ENCODE data around the gene KNG1. TPM values are rescaled to one million over a fixed set of nuclear protein-coding genes. Genes with fewer than 3 reads are reported as not detected.

The KNG1 gene
- total and polyA plus RNA-seq, 2 of the 8 experiments (the other 6 are each of a cell fraction or from before 2014, with no cell fraction given) = 0.05 TPM; not detected in 1

DNA sequence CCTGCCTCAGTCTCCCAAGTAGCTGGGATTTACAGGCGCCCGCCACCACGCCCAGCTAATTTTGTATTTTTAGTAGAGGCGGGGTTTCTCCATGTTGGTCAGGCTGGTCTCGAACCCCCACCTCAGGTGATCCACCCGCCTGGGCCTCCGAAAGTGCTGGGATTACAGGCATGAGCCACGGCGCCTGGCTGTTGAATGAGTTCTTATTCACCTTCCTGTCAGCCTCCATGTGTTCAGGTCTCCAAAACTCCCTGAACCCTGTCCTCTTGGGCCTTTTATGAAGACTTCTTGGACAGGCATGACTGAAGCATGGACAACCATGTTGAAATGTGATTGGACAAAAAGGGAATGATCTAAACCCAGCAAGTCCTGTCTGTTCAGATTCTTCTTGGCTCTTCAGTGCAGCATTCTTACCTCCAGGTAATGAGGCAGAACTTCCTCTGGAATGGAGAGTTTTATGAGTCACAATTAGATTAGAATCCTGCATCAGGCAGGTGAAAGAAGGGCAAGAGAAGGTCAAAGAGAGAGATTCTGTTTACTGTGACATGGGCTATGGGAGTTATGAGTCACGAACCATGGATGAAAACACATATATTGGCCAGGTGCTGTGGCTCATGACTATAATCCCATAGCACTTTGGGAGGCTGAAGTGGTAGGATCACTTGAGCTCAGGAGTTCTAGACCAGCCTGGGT lies 43.1 kb downstream of the KNG1 start:
- Histone ChIP-seq H2AK5ac (ENCODE audit: low read depth, low read length) (no peak overlapping the region), H3K36me3 (ENCODE audit: control insufficient read depth in 2 of 4, insufficient read depth in 4 of 4, low read length in 3 of 4) (no peaks in the 10 kb centered on the region), H4K20me1 (replicated peaks in 1 of 2; ENCODE audit: control insufficient read depth in 1 of 2, insufficient read depth in 2 of 2, low read length in 2 of 2) (no peaks in the 10 kb centered on the region), H2BK15ac (ENCODE audit: low read length) (no peak overlapping the region), H3K27ac (ENCODE audit: low read depth, low read length) (no peak overlapping the region), H2BK20ac (ENCODE audit: low read length) (no peak overlapping the region; the same call in 1 of the 2 replicates), H4K5ac (ENCODE audit: insufficient read length, low read depth, low read length) (no peak overlapping the region), H2BK120ac (replicated peaks; ENCODE audit: low read depth, low read length) (no peak overlapping the region), H3K4me3 (ENCODE audit: extremely low read depth in 1 of 4, insufficient read depth in 2 of 4, low read depth in 3 of 4, low read length in 4 of 4) (no peak overlapping the region), H4K8ac (ENCODE audit: extremely low read depth, insufficient read depth, low read length) (no peak overlapping the region), H3K23me2 (ENCODE audit: low read depth, low read length) (no peaks in the 10 kb centered on the region), H3K4ac (replicated peaks; ENCODE audit: insufficient read length, low read depth, low read length) (no peak overlapping the region), H3K56ac (replicated peaks; ENCODE audit: insufficient read length, low read depth, low read length) (no peak overlapping the region), H3K23ac (ENCODE audit: insufficient read length) (no peak overlapping the region), H2AFZ (ENCODE audit: low read length) (no peak overlapping the region), H3K4me2 (ENCODE audit: insufficient read depth in 1 of 2, low read depth in 2 of 2, low read length in 2 of 2) (no peak overlapping the region), H3K9ac (replicated peaks in 1 of 4; ENCODE audit: extremely low read depth in 1 of 4, low read depth in 3 of 4, low read length in 3 of 4) (no peak overlapping the region), H3K27me3 (replicated peaks in 1 of 4; ENCODE audit: control insufficient read depth in 3 of 4, extremely low read depth in 1 of 4, insufficient read depth in 3 of 4, low read length in 3 of 4) (no peaks in the 10 kb centered on the region), H2BK5ac (ENCODE audit: low read depth, low read length) (no peak overlapping the region), H3K18ac (ENCODE audit: extremely low read depth, low read length) (no peak overlapping the region), H3K79me2 (ENCODE audit: control insufficient read depth in 1 of 2, insufficient read depth in 2 of 2, low read length in 2 of 2) (no peaks in the 10 kb centered on the region), H3K4me1 (replicated peaks in 1 of 4; ENCODE audit: control insufficient read depth in 3 of 4, insufficient read depth in 4 of 4, low read length in 3 of 4) (no peaks in the 10 kb centered on the region), H4K91ac (replicated peaks; ENCODE audit: insufficient read length, low read length) (no peak overlapping the region), H3K79me1 (ENCODE audit: low read depth, low read length) (no peaks in the 10 kb centered on the region), H3K14ac (ENCODE audit: insufficient read length) (no peak overlapping the region), H2BK12ac (ENCODE audit: low read depth, low read length) (no peak overlapping the region), H3K9me3 (ENCODE audit: insufficient read depth in 2 of 2, low read depth in 1 of 2, low read length in 1 of 2) (no peaks in the 10 kb centered on the region)
- FAIRE-seq = no peak
- TF ChIP-seq GABPA (IDR thresholded peaks at IDR 0.05; ENCODE audit: borderline replicate concordance, insufficient read depth, low read length) (no peak), CHD1 (IDR thresholded peaks at IDR 0.05; ENCODE audit: low read depth, low read length) (no peak), PHF8 (conservative IDR thresholded peaks at IDR 0.05; ENCODE audit: low read depth, low read length) (no peak), JUND (IDR thresholded peaks at IDR 0.05; ENCODE audit: low read length) (no peak), EP300 (IDR thresholded peaks at IDR 0.05; ENCODE audit: borderline replicate concordance in 1 of 2, low read depth in 2 of 2, low read length in 2 of 2) (no peak), RFX5 (IDR thresholded peaks at IDR 0.05; ENCODE audit: borderline replicate concordance, low read depth, low read length) (no peak), HDAC6 (IDR thresholded peaks at IDR 0.05; ENCODE audit: low read depth, low read length) (no peak), SIRT6 (IDR thresholded peaks at IDR 0.05; ENCODE audit: low read length) (no peak), NRF1 (IDR thresholded peaks at IDR 0.05; ENCODE audit: low read depth, low read length) (no peak)
- CTCF ChIA-PET (ENCODE audit: partially characterized antibody) = interaction anchor here (1.5 kb wide), 1 partner anchor 145 kb away, joined by 6 read pairs; no protein-coding TSS in a partner anchor
- DNase-seq (ENCODE audit: low read depth in 1 of 2, low spot score in 2 of 2) = no peak
- 93% methylated on average over 10 of the region's 10 CpGs; no CpG with 5 or more reads in 1 of the 2 experiments for WGBS, 2 experiments (ENCODE audit: extremely low coverage in 1 of 2, insufficient coverage in 1 of 2, insufficient read length in 1 of 2, insufficient replicate concordance in 2 of 2, low coverage in 1 of 2, low lambda C conversion rate in 2 of 2, missing lambda C conversion rate in 1 of 2)
- POLR2A ChIA-PET (ENCODE audit: partially characterized antibody) = interaction anchor here (0.7 to 7.3 kb wide), 4 partner anchors 11 to 24 kb away, joined by 3 to 54 read pairs (median 7); partner anchors contain the start of gene EIF4A2

Measured in H1 (cell line).